Activated T-cell treated with anti-CD3 and anti-CD28 coated beads, Interleukin-2, amount 50 U/mL, for 1 hour (primary cell): Measurements from ENCODE around the gene DLL1.

Experiments
- DNase-seq: peaks from one replicate; pipeline ENCODE4 v3.0.0-alpha.2; 2020

The DLL1 gene

DNA sequence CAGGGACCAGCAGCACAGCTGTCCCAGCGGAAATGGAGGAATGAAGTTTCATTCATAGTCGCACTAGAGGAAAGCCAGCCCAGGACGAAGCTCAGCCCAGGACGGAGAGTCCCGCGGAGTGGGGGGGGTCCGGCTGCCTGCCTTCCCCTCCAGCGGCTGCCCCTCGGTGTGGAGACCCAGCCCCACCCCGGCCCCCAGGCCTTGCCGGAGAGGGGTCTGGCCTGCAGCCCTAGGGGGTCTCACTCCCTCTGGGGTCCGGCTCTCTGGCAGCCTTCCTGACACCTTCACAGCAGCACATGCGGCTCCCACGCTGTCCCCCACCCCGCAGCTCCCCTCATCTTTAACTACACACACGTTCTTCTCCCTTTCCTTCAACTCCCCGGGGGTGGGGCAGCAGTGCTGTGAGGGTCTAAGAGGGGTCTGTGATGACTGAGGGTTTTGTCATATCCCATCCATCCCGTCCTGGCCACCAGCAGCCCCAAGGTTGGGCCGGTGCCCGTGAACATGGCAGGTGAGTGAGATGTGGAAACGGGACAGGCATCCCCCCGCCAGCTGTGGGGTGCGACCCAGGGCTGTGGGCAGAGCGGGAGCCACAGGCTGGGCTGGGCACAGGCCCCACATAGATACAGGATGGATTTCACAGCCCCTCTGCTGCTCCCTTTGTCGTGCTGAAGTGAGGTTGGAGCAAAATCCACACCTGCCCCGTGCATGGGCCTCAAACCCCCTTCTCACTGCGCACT, 41.8 kb downstream of the DLL1 start:
- DNase-seq, result no peak

DNA sequence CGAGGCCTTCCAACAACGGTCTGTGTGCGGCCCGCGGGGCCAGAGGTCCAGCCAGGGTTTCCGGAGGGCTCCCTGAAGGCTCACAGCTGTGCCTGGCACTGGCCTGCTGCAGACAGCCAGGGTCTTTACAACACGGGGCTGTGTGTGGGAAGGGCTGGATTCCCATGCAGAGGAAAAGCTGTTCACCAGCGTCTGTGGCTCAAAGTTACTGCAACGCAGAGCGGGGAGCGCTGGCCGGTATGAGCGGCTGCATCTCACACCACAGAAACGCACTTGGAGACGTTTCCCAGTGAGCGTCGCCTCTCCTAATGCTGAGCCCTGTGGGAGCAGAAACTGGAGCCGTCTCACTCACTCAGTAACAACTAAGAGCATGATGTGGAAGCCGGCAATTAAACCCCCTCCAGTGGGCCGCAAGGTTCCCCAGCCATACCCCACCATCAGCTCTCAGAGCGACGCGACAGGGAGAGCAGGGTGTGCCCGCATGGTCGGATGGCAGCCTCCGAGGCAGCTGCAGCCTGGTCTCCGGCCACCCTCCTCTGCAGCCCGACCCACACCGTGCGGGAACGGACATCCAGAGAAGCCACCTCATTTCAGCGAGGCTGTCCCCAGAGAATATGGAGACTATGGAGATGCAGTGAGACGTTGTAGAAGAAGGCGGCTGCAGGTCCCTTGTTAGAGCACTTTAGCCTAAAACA, 42.6 kb downstream of the DLL1 start:
- DNase-seq, result no peak

DNA sequence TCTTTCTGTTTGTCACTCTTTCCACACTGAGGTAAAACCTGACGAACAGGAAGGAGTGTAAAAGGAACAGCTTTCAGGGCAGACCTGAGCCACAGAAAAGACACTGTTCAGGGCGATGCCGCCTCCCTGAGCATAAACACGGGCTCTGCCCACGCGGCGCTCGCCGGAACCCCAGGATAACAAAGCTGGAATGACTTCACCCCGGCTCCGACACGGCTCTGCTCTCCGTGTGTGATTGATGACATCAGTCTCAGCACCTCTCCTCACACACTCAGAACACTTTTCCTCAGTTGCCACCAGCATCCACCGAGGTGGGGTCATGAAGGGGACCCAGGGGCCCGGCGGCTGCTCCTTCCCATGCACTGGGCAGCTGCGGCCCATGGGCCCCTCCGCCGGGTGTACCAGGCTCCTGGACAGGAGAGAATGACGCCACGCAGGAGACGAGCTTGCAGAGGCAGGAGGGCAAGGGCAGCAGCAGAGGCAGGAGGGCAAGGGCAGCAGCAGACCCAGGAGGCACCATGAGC, 43.6 kb downstream of the DLL1 start:
- DNase-seq, result no peak

DNA sequence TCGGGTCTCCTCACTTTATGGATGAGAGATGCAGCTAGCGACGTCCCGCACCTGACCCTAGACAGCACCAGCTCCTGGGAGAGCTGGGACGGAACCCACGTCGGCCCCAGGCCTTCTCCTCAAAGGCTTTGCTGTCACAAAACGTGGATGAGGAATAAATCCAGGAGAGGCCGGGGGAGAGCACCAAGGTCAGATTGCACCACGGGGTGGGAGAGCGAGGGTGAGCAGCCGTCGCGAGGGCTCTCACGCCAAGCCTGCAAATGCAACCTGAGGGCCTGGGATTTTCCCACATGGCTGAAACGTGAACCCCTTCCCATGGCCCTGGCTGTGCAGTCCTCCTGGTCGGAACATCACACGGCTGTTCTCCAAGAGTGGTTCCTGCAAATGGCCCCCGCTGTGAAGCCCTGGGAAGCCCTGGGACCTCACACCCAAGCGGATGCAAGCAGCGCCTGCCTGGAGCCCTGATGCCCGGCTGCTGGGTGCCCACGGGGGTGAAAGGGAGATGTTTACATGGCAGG, 45.3 kb downstream of the DLL1 start:
- DNase-seq, result no peak

DNA sequence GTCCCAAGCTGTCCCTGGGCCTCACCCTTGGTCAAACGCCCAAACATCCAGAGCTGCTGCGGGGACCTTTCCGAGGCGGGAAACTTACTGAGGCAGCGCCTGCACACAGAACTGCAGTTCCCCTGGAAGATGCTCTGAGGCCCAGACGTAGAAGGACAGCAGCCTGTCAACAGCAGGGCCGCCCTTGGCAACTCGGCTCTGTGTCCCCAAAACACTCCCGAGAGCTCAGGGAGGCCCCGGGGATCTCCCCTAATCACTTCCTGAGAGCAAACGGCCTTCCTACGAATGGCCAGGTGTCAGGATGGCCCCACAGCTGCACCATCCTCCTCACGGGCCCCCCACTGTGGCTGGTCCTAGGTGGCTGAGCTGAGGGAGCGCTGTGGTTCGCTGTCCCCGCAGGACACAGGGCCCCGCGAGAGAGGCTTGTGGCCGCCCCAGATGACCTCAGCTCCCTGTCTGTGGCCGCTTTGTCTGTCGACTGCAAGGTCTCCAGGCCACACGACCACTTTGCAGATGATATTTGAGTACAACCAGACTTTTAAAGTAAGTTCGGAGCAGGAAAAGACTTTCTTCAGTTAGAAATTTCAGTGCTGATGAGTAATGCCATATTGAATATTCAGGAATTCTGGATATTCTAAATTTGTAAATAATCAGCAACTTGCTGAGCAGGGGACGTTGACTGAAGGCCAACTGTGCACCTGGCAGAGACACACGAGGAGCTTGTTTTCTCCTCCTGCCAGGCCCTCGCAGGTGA, 46.0 kb downstream of the DLL1 start:
- DNase-seq, result no peak

DNA sequence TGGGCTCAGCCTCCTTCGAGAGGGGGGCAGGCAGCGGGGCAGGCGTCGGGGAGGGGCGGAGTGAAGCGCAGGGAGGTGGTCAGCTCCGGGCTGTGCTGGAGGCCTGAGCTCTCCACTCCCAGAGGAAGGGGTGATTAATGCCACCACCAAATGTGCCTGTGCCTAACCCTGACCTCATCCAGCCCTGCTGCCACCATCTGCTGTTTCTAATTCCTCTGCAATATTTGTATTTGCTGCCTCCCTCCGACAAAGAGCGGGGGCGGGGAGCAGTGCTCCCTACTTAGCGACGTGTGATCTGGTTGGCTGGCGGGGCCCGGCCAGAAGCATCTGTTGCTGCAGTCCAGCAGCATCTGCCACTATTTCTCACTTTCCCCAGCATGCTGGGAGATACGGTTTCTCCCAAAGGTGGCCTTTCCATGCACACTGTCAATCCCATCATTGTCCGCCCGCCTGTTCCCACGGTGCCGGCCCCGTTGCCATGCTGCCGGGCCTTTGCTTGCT, 47.0 kb downstream of the DLL1 start:
- no peak for DNase-seq

DNA sequence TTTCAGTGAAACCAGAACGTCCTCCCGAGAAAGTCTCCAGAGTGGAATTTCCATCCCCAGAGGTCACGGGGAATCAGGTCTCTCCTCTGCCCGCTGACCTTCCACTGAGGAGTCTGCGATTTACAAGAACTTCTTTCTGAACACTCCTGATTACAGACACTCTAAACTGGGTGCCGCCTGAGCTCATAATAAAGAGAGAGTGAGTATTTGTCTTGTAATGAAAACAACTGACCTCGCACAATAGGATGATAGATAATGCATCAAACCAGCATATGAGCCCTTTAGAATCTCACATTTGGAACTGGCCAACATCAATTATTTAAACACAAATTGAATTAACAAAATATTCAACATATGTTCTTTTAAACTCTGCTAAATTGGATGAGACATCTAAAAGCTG, 47.5 kb downstream of the DLL1 start:
- no peak for DNase-seq

DNA sequence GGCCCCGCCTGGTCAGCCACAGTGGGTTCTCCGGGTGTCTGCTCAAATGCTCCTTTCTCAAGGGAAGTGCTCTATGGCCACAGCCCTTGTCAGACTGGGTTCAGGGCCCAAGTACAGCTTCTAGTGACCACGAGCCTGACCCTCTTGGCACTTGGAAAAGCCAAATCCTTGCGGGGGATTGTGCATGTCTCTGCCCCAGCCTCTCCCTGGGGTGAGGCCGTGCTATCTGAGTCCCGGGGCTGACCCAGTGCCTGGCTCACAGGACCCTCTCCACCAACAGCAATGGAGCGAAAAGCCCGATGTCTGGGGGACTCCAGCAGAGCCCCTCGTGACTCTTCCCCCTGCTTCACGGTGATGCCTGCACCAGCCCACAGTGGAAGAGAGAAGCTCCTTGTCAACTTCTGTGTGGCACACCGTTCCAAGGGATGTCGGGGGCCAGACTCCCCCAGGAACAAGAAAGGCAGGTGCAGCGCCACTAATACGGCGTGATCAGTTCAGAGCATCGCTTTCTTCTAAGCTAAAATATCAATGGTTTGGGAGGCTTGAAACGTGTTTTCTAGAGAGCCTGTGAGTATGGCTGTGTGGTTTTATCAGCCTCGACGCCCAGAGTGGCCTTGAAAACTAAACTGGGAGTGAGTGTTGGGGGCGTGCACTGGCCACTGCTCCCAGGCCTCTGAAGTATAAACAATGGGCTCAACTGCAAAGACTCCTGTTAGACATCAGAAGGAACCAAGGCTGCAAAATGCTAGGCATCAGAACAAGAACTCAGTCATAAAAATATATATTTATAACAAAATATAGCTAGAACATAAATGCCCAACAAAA, 51.9 kb downstream of the DLL1 start:
- no peak for DNase-seq

DNA sequence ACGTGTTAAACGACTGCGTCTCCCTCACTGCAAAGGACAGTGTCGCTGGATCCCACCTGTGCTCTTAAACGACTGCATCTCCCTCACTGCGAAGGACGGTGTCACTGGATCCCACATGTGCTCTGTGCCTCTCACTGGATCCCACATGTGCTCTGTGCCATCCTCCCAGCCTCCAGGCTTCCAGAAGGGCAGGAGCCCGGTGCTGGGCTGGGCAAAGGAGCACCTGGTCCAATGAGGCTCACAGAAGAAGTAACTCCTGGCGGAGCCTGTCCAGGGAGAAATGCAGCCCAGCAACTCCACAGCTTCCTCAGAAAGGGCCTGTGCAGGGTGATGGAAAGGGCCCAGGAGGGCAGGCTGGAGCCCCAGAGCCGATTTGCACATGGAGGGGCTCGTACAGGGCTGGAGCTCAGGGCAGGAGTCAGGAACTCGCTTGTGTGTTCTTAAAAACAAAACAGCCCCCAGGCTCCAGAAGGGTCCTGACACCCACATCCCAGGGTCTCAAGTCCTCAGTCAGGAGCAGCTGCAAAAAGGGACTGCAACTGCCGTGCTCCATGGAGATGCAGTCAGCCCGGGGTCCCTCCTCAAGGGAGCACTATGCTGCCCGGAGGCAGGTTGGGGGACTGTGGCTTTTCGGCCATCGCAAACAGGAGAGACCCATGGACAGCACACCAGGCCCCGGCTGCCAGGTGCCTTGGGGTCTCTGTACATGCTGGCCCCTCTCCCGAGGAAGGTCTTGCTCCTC, 52.7 kb downstream of the DLL1 start:
- no peak for DNase-seq

DNA sequence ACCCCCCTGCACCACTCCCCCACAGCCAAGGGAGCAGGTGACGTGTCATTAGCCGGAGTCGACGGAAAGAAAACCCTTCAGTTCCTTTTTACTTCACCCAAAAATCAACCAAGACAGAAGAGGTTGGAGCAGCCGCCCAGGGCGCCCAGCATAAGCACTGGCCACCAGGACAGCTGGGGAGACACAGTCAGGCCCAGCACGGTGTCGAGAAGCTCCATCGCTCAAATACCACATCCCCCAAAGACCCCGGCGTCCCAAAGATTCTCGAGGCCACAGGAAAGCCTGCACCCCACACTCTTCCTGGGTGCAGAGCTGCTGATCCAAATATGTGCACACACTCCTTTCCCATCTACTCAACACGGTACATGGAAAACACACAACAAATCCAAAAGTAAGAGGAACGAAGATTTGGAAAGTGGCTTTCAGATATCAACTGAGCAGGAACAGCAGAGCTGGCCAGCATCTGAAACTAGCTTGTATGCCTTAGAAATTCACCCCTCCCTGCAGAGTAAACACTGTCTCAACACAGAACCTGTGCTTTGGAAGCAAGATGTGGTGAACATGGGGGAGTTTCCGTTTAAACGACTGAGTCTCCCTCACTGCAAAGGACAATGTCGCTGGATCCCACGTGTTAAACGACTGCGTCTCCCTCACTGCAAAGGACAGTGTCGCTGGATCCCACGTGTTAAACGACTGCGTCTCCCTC, 54.6 kb downstream of the DLL1 start:
- DNase-seq, result no peak

DNA sequence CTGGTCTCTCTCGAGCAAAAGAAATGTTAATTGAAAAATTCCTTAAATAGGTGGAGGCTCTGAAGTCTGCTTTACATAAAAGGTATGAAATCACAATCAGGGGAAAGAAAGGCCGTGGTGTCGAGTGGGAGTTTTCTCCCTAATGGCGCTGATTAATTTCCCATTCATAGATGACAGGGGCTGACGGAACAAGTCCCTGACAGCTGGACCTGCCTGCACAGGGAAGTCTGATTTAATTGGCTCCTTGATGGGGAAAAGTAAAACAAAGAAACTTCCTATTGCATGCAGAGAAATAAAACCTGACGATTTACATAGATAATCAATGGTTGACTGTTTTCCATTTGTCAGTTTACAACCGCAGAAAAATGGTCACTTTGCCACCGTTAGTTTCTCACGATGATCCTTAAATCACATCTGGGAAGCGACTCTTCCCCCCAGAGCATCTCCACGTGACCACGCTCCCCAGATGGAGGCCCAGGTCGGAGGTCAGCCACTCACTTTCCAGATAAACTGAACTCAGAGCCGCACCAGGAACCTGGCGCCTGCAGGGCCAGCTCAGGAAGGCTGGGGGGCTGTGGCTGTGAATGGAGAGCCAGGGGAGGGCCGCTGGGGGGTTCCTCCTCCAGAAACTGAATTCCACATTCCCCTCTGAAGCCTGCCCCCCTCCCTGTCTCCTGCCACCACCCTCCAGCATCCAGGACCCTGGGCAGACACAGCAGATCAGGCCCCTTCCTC, 55.3 kb downstream of the DLL1 start:
- no peak for DNase-seq

DNA sequence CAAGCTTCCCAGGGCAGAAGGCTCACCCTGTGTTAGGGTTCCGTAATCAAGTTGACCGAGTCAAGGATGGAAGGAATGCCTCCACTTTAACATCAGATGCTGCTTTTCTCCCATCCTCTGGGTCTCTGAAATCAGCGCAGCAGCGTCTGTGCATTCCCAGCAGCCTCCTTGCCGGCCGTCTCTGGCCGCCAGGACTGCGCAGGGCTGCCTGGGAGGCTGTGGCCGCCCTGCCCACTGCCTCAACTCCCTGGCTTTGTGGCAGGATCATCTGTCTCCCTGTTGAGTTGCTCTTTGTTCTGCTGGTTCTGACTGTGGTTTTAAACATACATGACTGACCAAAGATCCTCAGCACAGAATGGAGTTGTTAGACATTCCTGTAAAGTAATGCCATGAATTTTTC, 56.5 kb downstream of the DLL1 start:
- DNase-seq, result no peak

DNA sequence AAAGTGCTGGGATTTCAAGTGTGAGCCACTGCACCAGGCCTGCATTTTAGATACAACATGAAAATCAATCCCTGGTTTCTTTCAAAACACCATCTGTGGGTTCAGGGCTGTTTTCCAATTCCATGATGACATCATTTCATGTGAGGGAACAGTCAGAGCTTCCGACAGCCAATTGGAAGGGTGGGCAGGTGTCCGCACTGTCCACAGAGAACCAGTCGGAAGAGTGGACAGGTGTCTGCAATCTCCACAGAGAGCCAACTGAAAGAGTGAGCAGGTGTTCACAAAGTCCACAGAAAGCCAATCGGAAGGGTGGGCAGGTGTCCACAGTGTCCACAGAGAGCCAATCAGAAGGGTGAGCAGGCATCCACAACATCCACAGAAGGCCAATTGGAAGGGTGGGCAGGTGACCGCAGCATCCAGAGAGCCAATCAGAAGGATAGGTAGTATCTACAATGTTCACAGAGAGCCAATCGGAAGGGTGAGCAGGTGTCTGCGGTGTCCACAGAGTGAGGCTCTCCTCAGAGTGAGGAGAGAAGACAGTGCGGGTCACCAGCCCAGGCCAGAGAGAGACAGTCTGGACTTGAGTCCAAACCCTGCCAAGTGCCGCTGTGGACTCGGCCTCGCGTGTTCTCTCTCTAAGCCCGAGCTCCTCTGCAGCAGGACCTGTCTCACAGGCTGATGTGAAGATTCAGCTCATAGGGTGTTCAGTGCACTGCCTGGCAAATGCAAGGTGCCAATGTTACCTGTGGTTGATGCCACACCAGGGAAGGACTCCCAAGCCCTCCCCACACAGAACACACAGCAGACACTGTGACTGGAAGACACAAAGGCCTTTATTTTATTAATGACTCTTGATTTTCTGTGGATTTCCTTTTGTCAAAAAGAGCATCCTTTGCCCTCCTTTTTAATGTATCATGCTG, 57.3 kb downstream of the DLL1 start:
- no peak for DNase-seq
